Activated CD8-positive, alpha-beta memory T cell treated with anti-CD3 and anti-CD28 coated beads, Interleukin-2, amount 10 ng/mL, durations not matched to agents 7 days and 5 days (primary cell): ENCODE data around the gene WASF3. TPM values are rescaled to one million over a fixed set of nuclear protein-coding genes. Genes with fewer than 3 reads are reported as not detected.
"Not testable (repeated sequence)": the region's sequence is repeated elsewhere in the genome, so short reads cannot be mapped to it uniquely, and the experiment has no call there.

Experiments used
- ATAC-seq: fragments of 150-1000 bp; cut with Tn5 transposase; one replicate; pipeline ENCODE4 v1.10.0; 2021; ENCODE audit warnings: moderate library complexity
- CTCF ChIA-PET: fragments of 350-600 bp; sonication (Branson Sonifier 250); formaldehyde crosslinking; loops from one replicate; lab custom pipeline; 2021; ENCODE audit warnings: antibody characterized with exemption; lab: Charles Lee
- DNase-seq: peaks from one replicate; pipeline ENCODE4 v3.0.0-alpha.2; 2020
- H3K27ac Mint-ChIP-seq: one replicate; pipeline ENCODE4 v1.8.0; 2021; ENCODE audit warnings: mild to moderate bottlenecking, mixed read lengths
- H3K27me3 Mint-ChIP-seq: one replicate; pipeline ENCODE4 v1.8.0; 2021; ENCODE audit warnings: mixed read lengths
- H3K36me3 Mint-ChIP-seq: one replicate; pipeline ENCODE4 v1.8.0; 2021; ENCODE audit warnings: mild to moderate bottlenecking, mixed read lengths
- H3K4me1 Mint-ChIP-seq: one replicate; pipeline ENCODE4 v1.8.0; 2021; ENCODE audit warnings: mixed read lengths
- H3K4me3 Mint-ChIP-seq: one replicate; pipeline ENCODE4 v1.8.0; 2021; ENCODE audit warnings: mild to moderate bottlenecking, moderate library complexity, mixed read lengths
- H3K9me3 Mint-ChIP-seq: one replicate; pipeline ENCODE4 v1.8.0; 2022; ENCODE audit warnings: low read depth, mixed read lengths
- total RNA-seq, 2 experiments: library from RNA; stranded (reverse); gene quantifications; one replicate each; pipeline ENCODE4 v1.2.3, GENCODE V29; 2021

Gene WASF3
- total RNA-seq, 2 experiments from 2014 or later, result 0.12 TPM; not detected in 1

GRCh38 chr13:26635634-26636033, 78.2 kb downstream of the WASF3 start:
- H3K36me3 Mint-ChIP-seq, ATAC-seq, H3K27ac Mint-ChIP-seq, DNase-seq, H3K4me3 Mint-ChIP-seq, CTCF ChIA-PET, H3K9me3 Mint-ChIP-seq, H3K27me3 Mint-ChIP-seq, H3K4me1 Mint-ChIP-seq: not testable (repeated sequence)

- H3K9me3 Mint-ChIP-seq, DNase-seq, H3K4me3 Mint-ChIP-seq, H3K4me1 Mint-ChIP-seq, H3K27ac Mint-ChIP-seq, ATAC-seq, H3K36me3 Mint-ChIP-seq, H3K27me3 Mint-ChIP-seq, CTCF ChIA-PET: not testable (repeated sequence)
Measured at GRCh38 chr13:26636073-26636472, 78.6 kb downstream of the WASF3 start.

- no peak overlapping the region for H3K27ac Mint-ChIP-seq
- ATAC-seq (no peak), DNase-seq (no peak)
- H3K27me3 Mint-ChIP-seq, result peaks cover 34% of the 10 kb centered on the region
- H3K4me1 Mint-ChIP-seq, result no peaks in the 10 kb centered on the region
- peaks cover 3% of the 10 kb centered on the region for H3K9me3 Mint-ChIP-seq
- CTCF ChIA-PET, result interaction anchor here (1.6 kb wide), 1 partner anchor 11 kb away, joined by 3 read pairs; no protein-coding TSS in a partner anchor
- no peaks in the 10 kb centered on the region for H3K36me3 Mint-ChIP-seq
- H3K4me3 Mint-ChIP-seq, result no peak overlapping the region
Measured at GRCh38 chr13:26646603-26647002, 89.1 kb downstream of the WASF3 start.

GRCh38 chr13:26651234-26651633, 93.8 kb downstream of the WASF3 start:
- Mint-ChIP-seq H3K9me3 (peaks cover 3% of the 10 kb centered on the region), H3K36me3 (no peaks in the 10 kb centered on the region), H3K4me1 (no peaks in the 10 kb centered on the region), H3K4me3 (no peak overlapping the region), H3K27me3 (peaks cover 34% of the 10 kb centered on the region), H3K27ac (no peak overlapping the region)
- CTCF ChIA-PET, result no interaction called here
- DNase-seq (no peak), ATAC-seq (no peak)

- Mint-ChIP-seq H3K27ac (no peak overlapping the region), H3K9me3 (peaks cover 3% of the 10 kb centered on the region), H3K4me1 (no peaks in the 10 kb centered on the region), H3K36me3 (no peaks in the 10 kb centered on the region), H3K27me3 (peaks cover 25% of the 10 kb centered on the region), H3K4me3 (no peak overlapping the region)
- no peak for ATAC-seq
- DNase-seq, result no peak
- CTCF ChIA-PET, result no interaction called here
Measured at GRCh38 chr13:26653310-26653709, 95.8 kb downstream of the WASF3 start.

- DNase-seq, result no peak
- Mint-ChIP-seq H3K27me3 (peaks cover 20% of the 10 kb centered on the region), H3K9me3 (peaks cover 3% of the 10 kb centered on the region), H3K4me1 (no peaks in the 10 kb centered on the region), H3K27ac (no peak overlapping the region), H3K4me3 (no peak overlapping the region), H3K36me3 (no peaks in the 10 kb centered on the region)
- ATAC-seq, result no peak
- CTCF ChIA-PET, result no interaction called here
Measured at GRCh38 chr13:26653842-26654241, 96.4 kb downstream of the WASF3 start.

- Mint-ChIP-seq H3K36me3 (no peaks in the 10 kb centered on the region), H3K4me1 (no peaks in the 10 kb centered on the region), H3K9me3 (no peaks in the 10 kb centered on the region), H3K4me3 (no peak overlapping the region), H3K27ac (no peak overlapping the region), H3K27me3 (peaks cover 15% of the 10 kb centered on the region)
- DNase-seq (no peak), ATAC-seq (no peak)
- CTCF ChIA-PET, result no interaction called here
Measured at GRCh38 chr13:26656919-26657318, 99.4 kb downstream of the WASF3 start.

GRCh38 chr13:26658448-26659385, 101.2 kb downstream of the WASF3 start:
- no peak overlapping the region for H3K4me3 Mint-ChIP-seq
- no peak overlapping the region for H3K27ac Mint-ChIP-seq
- ATAC-seq (no peak), DNase-seq (no peak)
- no peaks in the 10 kb centered on the region for H3K4me1 Mint-ChIP-seq
- no peaks in the 10 kb centered on the region for H3K36me3 Mint-ChIP-seq
- H3K9me3 Mint-ChIP-seq, result no peaks in the 10 kb centered on the region
- H3K27me3 Mint-ChIP-seq, result peaks cover 15% of the 10 kb centered on the region
- CTCF ChIA-PET, result interaction anchor here (1.1 to 1.3 kb wide), 2 partner anchors 11 to 40 kb away, joined by 3 read pairs; no protein-coding TSS in a partner anchor

- Mint-ChIP-seq H3K4me3 (no peak overlapping the region), H3K9me3 (no peaks in the 10 kb centered on the region), H3K4me1 (no peaks in the 10 kb centered on the region), H3K36me3 (no peaks in the 10 kb centered on the region), H3K27me3 (peaks cover 17% of the 10 kb centered on the region), H3K27ac (no peak overlapping the region)
- CTCF ChIA-PET, result interaction anchor here (0.6 kb wide), 1 partner anchor 260 kb away, joined by 3 read pairs; no protein-coding TSS in a partner anchor
- ATAC-seq, result no peak
- DNase-seq, result no peak
Measured at GRCh38 chr13:26660185-26660584, 102.7 kb downstream of the WASF3 start.

GRCh38 chr13:26660766-26661165, 103.3 kb downstream of the WASF3 start:
- H3K4me1 Mint-ChIP-seq, result no peaks in the 10 kb centered on the region
- no peak for ATAC-seq
- H3K9me3 Mint-ChIP-seq, result no peaks in the 10 kb centered on the region
- no peaks in the 10 kb centered on the region for H3K36me3 Mint-ChIP-seq
- CTCF ChIA-PET, result no interaction called here
- H3K27me3 Mint-ChIP-seq, result peaks cover 12% of the 10 kb centered on the region
- H3K4me3 Mint-ChIP-seq, result no peak overlapping the region
- no peak overlapping the region for H3K27ac Mint-ChIP-seq
- no peak for DNase-seq

- CTCF ChIA-PET, result no interaction called here
- no peak for ATAC-seq
Measured at GRCh38 chr13:26663791-26664190, 106.3 kb downstream of the WASF3 start.

GRCh38 chr13:26664286-26664685, 106.8 kb downstream of the WASF3 start:
- peaks cover 7% of the 10 kb centered on the region for H3K27me3 Mint-ChIP-seq
- H3K4me3 Mint-ChIP-seq, result no peak overlapping the region
- DNase-seq (no peak), ATAC-seq (no peak)
- H3K9me3 Mint-ChIP-seq, result no peaks in the 10 kb centered on the region
- H3K27ac Mint-ChIP-seq, result no peak overlapping the region
- CTCF ChIA-PET, result interaction anchor here (0.8 kb wide), 1 partner anchor 34 kb away, joined by 3 read pairs; no protein-coding TSS in a partner anchor
- no peaks in the 10 kb centered on the region for H3K4me1 Mint-ChIP-seq
- H3K36me3 Mint-ChIP-seq, result no peaks in the 10 kb centered on the region

More at GRCh38 chr13:26663791-26664190, 106.3 kb downstream of the WASF3 start:
- H3K9me3 Mint-ChIP-seq, result no peaks in the 10 kb centered on the region
- H3K27ac Mint-ChIP-seq, result no peak overlapping the region
- H3K4me3 Mint-ChIP-seq, result no peak overlapping the region
- no peaks in the 10 kb centered on the region for H3K4me1 Mint-ChIP-seq
- peaks cover 7% of the 10 kb centered on the region for H3K27me3 Mint-ChIP-seq
- DNase-seq, result no peak
- H3K36me3 Mint-ChIP-seq, result no peaks in the 10 kb centered on the region

- Mint-ChIP-seq H3K9me3 (no peaks in the 10 kb centered on the region), H3K27me3 (peaks cover 7% of the 10 kb centered on the region), H3K36me3 (no peaks in the 10 kb centered on the region), H3K4me3 (no peak overlapping the region), H3K4me1 (no peaks in the 10 kb centered on the region), H3K27ac (no peak overlapping the region)
- ATAC-seq, result no peak
- CTCF ChIA-PET, result interaction anchor here (0.8 kb wide), 1 partner anchor 34 kb away, joined by 3 read pairs; no protein-coding TSS in a partner anchor
- no peak for DNase-seq
Measured at GRCh38 chr13:26664876-26665275, 107.4 kb downstream of the WASF3 start.
